ENCODE data around the gene CLTA. TPM values are rescaled to one million over a fixed set of nuclear protein-coding genes. Genes with fewer than 3 reads are reported as not detected.
A peak's percentile ranks its signal among the peaks of the same experiment; 100 is the strongest.

The CLTA gene
- total and polyA plus RNA-seq, 2 of the 8 experiments (the other 6 are each of a cell fraction or from before 2014, with no cell fraction given) = 137 to 236 TPM

DNA sequence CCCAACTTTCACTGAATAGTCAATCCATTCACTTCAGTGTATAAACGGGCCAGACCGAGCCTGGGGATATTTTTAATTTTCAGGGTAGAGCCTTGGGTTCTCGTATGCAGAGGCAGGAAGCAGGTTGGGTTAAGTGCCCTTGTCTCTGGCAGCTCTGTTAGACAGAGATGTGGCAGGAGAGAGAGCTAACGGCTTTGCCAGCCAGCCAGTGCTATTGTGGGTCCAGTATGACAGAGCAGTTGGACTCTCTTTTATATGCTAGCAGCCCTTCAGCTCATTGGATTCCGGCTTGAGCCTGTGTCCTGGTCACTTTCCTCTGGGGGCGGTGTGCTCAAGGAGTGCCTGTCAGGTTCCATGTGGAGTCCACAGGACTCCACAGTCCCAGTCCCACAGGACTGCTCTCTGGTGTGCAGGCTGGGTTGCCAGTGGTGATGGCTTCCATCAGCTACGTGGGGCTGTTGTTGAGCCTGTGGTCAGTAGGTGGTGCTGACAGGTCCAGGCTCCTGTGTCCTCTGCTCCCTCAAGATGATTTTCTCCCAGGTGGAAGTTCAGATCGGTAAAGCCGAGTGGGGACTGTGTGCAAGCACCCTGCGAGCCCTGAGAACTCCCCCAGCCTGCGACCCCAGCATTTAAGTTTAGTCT, 14.3 kb downstream of the CLTA start:
- Histone ChIP-seq H3K27ac (ENCODE audit: low read depth, low read length) (no peak overlapping the region), H3K14ac (ENCODE audit: insufficient read length) (no peak overlapping the region), H3K23me2 (ENCODE audit: low read depth, low read length) (no peaks in the 10 kb centered on the region), H3K56ac (replicated peaks; ENCODE audit: insufficient read length, low read depth, low read length) (no peak overlapping the region), H3K4me2 (ENCODE audit: insufficient read depth in 1 of 2, low read depth in 2 of 2, low read length in 2 of 2) (no peak overlapping the region), H2BK12ac (ENCODE audit: low read depth, low read length) (no peak overlapping the region), H3K4me3 (ENCODE audit: extremely low read depth in 1 of 4, insufficient read depth in 2 of 4, low read depth in 3 of 4, low read length in 4 of 4) (no peak overlapping the region), H2BK15ac (ENCODE audit: low read length) (no peak overlapping the region), H2BK20ac (ENCODE audit: low read length) (no peak overlapping the region), H3K9me3 (ENCODE audit: insufficient read depth in 2 of 2, low read depth in 1 of 2, low read length in 1 of 2) (no peaks in the 10 kb centered on the region), H4K5ac (ENCODE audit: insufficient read length, low read depth, low read length) (no peak overlapping the region), H2AFZ (ENCODE audit: low read length) (no peak overlapping the region), H3K9ac (replicated peaks in 1 of 4; ENCODE audit: extremely low read depth in 1 of 4, low read depth in 3 of 4, low read length in 3 of 4) (no peak overlapping the region), H3K79me1 (ENCODE audit: low read depth, low read length) (peaks cover 11% of the 10 kb centered on the region), H3K36me3 (ENCODE audit: control insufficient read depth in 2 of 4, insufficient read depth in 4 of 4, low read length in 3 of 4) (peaks cover 46 to 98% (median 84%) of the 10 kb centered on the region in 4 experiments), H2AK5ac (ENCODE audit: low read depth, low read length) (no peak overlapping the region), H3K18ac (ENCODE audit: extremely low read depth, low read length) (no peak overlapping the region), H2BK120ac (replicated peaks; ENCODE audit: low read depth, low read length) (no peak overlapping the region), H3K4me1 (replicated peaks in 1 of 4; ENCODE audit: control insufficient read depth in 3 of 4, insufficient read depth in 4 of 4, low read length in 3 of 4) (no peaks in the 10 kb centered on the region; a peak in 1 of 7 replicates), H4K8ac (ENCODE audit: extremely low read depth, insufficient read depth, low read length) (no peak overlapping the region), H2BK5ac (ENCODE audit: low read depth, low read length) (no peak overlapping the region), H4K91ac (replicated peaks; ENCODE audit: insufficient read length, low read length) (no peak overlapping the region), H3K27me3 (replicated peaks in 1 of 4; ENCODE audit: control insufficient read depth in 3 of 4, extremely low read depth in 1 of 4, insufficient read depth in 3 of 4, low read length in 3 of 4) (no peaks in the 10 kb centered on the region), H3K79me2 (ENCODE audit: control insufficient read depth in 1 of 2, insufficient read depth in 2 of 2, low read length in 2 of 2) (peaks cover 3 to 47% of the 10 kb centered on the region in 2 experiments; a peak in 2 of 4 replicates), H3K23ac (ENCODE audit: insufficient read length) (no peak overlapping the region), H4K20me1 (replicated peaks in 1 of 2; ENCODE audit: control insufficient read depth in 1 of 2, insufficient read depth in 2 of 2, low read length in 2 of 2) (peaks cover 5 to 23% of the 10 kb centered on the region in 2 experiments), H3K4ac (replicated peaks; ENCODE audit: insufficient read length, low read depth, low read length) (no peak overlapping the region)
- FAIRE-seq (peak; percentile 24), DNase-seq (ENCODE audit: low read depth in 1 of 2, low spot score in 2 of 2) (no peak)
- CTCF ChIA-PET (ENCODE audit: partially characterized antibody) = interaction anchor here (0.6 to 5.8 kb wide), 20 partner anchors 8 to 419 kb away, joined by 3 to 33 read pairs (median 3); partner anchors contain the start of gene CLTA
- whole genome bisulfite sequencing, 2 experiments (ENCODE audit: extremely low coverage in 1 of 2, insufficient coverage in 1 of 2, insufficient read length in 1 of 2, insufficient replicate concordance in 2 of 2, low coverage in 1 of 2, low lambda C conversion rate in 2 of 2, missing lambda C conversion rate in 1 of 2) = 91% methylated on average over 11 of the region's 11 CpGs; no CpG with 5 or more reads in 1 of the 2 experiments
- TF ChIP-seq FOSL1 (IDR thresholded peaks at IDR 0.05; ENCODE audit: insufficient read depth, low read depth, low read length) (no peak), CTBP2 (IDR thresholded peaks at IDR 0.05; ENCODE audit: borderline replicate concordance, insufficient read depth, insufficient read length, low read length) (no peak), EGR1 (IDR thresholded peaks at IDR 0.05; ENCODE audit: borderline replicate concordance, low read depth, low read length) (no peak), RAD21 (IDR thresholded peaks at IDR 0.05 in 1 of 2, conservative IDR thresholded peaks at IDR 0.05 in 1 of 2; ENCODE audit: low read depth in 2 of 2, low read length in 2 of 2) (peak; percentile 43 to 62; a peak in 3 of 4 replicates)
- TF ChIP-seq, protein P1, sequence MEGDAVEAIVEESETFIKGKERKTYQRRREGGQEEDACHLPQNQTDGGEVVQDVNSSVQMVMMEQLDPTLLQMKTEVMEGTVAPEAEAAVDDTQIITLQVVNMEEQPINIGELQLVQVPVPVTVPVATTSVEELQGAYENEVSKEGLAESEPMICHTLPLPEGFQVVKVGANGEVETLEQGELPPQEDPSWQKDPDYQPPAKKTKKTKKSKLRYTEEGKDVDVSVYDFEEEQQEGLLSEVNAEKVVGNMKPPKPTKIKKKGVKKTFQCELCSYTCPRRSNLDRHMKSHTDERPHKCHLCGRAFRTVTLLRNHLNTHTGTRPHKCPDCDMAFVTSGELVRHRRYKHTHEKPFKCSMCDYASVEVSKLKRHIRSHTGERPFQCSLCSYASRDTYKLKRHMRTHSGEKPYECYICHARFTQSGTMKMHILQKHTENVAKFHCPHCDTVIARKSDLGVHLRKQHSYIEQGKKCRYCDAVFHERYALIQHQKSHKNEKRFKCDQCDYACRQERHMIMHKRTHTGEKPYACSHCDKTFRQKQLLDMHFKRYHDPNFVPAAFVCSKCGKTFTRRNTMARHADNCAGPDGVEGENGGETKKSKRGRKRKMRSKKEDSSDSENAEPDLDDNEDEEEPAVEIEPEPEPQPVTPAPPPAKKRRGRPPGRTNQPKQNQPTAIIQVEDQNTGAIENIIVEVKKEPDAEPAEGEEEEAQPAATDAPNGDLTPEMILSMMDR (IDR thresholded peaks at IDR 0.05; ENCODE audit: control extremely low read depth in 1 of 3, insufficient read depth in 1 of 3, low read depth in 1 of 3, low read length in 3 of 3) = peak; percentile 40 to 67 (median 57); a peak in 3 of 4 replicates
- POLR2A ChIA-PET (ENCODE audit: partially characterized antibody) = interaction anchor here (0.8 to 2.5 kb wide), 4 partner anchors 9 to 124 kb away, joined by 3 to 9 read pairs (median 6); partner anchors contain the start of gene CLTA

All from H1 (cell line).